ENCODE measurements around the gene FAM200C. TPM values are rescaled to one million over a fixed set of nuclear protein-coding genes. Genes with fewer than 3 reads are reported as not detected.
A peak's percentile ranks its signal among the peaks of the same experiment; 100 is the strongest.

FAM200C gene
- total RNA-seq, 1 experiment from 2014 or later, result 4.2 TPM

- H4K20me1 ChIP-seq (ENCODE audit: insufficient read depth), result 0 out of 2 replicates have a peak, but pooled peaks cover 3% of the 10 kb centered on the region
- H3K27me3 ChIP-seq (ENCODE audit: insufficient read depth, low read length), result no peaks in the 10 kb centered on the region
- H3K36me3 ChIP-seq (ENCODE audit: control insufficient read depth in 1 of 2, insufficient read depth in 2 of 2, low read length in 2 of 2), result peaks cover 39 to 50% of the 10 kb centered on the region in 2 experiments
- peaks cover 55% of the 10 kb centered on the region for H3K79me2 ChIP-seq (ENCODE audit: insufficient read depth, low read length)
- no peaks in the 10 kb centered on the region for H3K9me2 ChIP-seq (ENCODE audit: insufficient read depth)
- no peak overlapping the region for H3K9ac ChIP-seq (ENCODE audit: low read length)
- ChIA-PET POLR2A (no interaction called here), CTCF (interaction anchor here (3.1 kb wide), 1 partner anchor 16 kb away, joined by 15 read pairs; no protein-coding TSS in a partner anchor), RAD21 (ENCODE audit: low non-redundant PET in 1 of 2, low total read pairs in 2 of 2, uncharacterized antibody in 2 of 2, unreplicated experiment in 2 of 2) (no interaction called here)
- H2AFZ ChIP-seq (ENCODE audit: low read depth, low read length, poor library complexity, severe bottlenecking), result no peak overlapping the region
- H3K4me3 ChIP-seq (replicated peaks in 1 of 2; ENCODE audit: low read depth in 1 of 2, low read length in 2 of 2), result peak overlapping the region in 1 of 2 experiments; percentile 90; a peak in 2 of 4 replicates
- no peak overlapping the region for H3K27ac ChIP-seq (ENCODE audit: low read depth, low read length)
- DNase-seq (ENCODE audit: low read depth, low spot score), result no peak
- H3K4me1 ChIP-seq (ENCODE audit: control insufficient read depth in 1 of 2, insufficient read depth in 2 of 2, low read length in 2 of 2), result peaks cover 8 to 24% of the 10 kb centered on the region in 2 experiments; a peak in 3 of 4 replicates
- TF ChIP-seq ELF1 (IDR thresholded peaks at IDR 0.05; ENCODE audit: borderline replicate concordance, low read depth), result no peak
- no peak for TF ChIP-seq TCF7L2 (IDR thresholded peaks at IDR 0.05; ENCODE audit: borderline replicate concordance, extremely low read depth, insufficient read depth, insufficient read length)
- no peak for TF ChIP-seq CBX3 (IDR thresholded peaks at IDR 0.05; ENCODE audit: low read depth)
- TF ChIP-seq, protein P1, sequence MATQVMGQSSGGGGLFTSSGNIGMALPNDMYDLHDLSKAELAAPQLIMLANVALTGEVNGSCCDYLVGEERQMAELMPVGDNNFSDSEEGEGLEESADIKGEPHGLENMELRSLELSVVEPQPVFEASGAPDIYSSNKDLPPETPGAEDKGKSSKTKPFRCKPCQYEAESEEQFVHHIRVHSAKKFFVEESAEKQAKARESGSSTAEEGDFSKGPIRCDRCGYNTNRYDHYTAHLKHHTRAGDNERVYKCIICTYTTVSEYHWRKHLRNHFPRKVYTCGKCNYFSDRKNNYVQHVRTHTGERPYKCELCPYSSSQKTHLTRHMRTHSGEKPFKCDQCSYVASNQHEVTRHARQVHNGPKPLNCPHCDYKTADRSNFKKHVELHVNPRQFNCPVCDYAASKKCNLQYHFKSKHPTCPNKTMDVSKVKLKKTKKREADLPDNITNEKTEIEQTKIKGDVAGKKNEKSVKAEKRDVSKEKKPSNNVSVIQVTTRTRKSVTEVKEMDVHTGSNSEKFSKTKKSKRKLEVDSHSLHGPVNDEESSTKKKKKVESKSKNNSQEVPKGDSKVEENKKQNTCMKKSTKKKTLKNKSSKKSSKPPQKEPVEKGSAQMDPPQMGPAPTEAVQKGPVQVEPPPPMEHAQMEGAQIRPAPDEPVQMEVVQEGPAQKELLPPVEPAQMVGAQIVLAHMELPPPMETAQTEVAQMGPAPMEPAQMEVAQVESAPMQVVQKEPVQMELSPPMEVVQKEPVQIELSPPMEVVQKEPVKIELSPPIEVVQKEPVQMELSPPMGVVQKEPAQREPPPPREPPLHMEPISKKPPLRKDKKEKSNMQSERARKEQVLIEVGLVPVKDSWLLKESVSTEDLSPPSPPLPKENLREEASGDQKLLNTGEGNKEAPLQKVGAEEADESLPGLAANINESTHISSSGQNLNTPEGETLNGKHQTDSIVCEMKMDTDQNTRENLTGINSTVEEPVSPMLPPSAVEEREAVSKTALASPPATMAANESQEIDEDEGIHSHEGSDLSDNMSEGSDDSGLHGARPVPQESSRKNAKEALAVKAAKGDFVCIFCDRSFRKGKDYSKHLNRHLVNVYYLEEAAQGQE (IDR thresholded peaks at IDR 0.05; ENCODE audit: low read depth), result no peak
- TF ChIP-seq SRF (IDR thresholded peaks at IDR 0.05; ENCODE audit: low read depth), result no peak
- no peak for TF ChIP-seq CEBPB (IDR thresholded peaks at IDR 0.05; ENCODE audit: low read depth)
- TF ChIP-seq CTCF (IDR thresholded peaks at IDR 0.05 in 2 of 3, conservative IDR thresholded peaks at IDR 0.05 in 1 of 3; ENCODE audit: borderline replicate concordance in 1 of 3, insufficient read depth in 1 of 3, low read depth in 2 of 3, low read length in 2 of 3), result no peak
- TF ChIP-seq, protein P2, sequence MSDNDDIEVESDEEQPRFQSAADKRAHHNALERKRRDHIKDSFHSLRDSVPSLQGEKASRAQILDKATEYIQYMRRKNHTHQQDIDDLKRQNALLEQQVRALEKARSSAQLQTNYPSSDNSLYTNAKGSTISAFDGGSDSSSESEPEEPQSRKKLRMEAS (IDR thresholded peaks at IDR 0.05), result no peak
- no peak for TF ChIP-seq SP1 (IDR thresholded peaks at IDR 0.05; ENCODE audit: low read depth)
- no peak for TF ChIP-seq EZH2 (IDR thresholded peaks at IDR 0.05)
- TF ChIP-seq POLR2AphosphoS5 (IDR thresholded peaks at IDR 0.05; ENCODE audit: low read depth, low read length), result no peak
- no peak for TF ChIP-seq JUND (IDR thresholded peaks at IDR 0.05)
- intact Hi-C loops (cut with micrococcal nuclease), result no loop called here
- no TSS peak for BruUV-seq (replicated peaks)
- no peak for ATAC-seq
- peak overlapping the region; percentile 82 for H3K4me2 ChIP-seq (ENCODE audit: low read length)
- H3K9me3 ChIP-seq (ENCODE audit: control insufficient read depth in 1 of 2, insufficient read depth in 1 of 2, low read depth in 1 of 2, low read length in 2 of 2), result no peaks in the 10 kb centered on the region
Observed at GRCh38 chr5:160423099-160423498, 23.2 kb upstream of the FAM200C start.
